Endodermal cell (in vitro differentiated cells): Measurements from ENCODE around the gene CACNB1. TPM values are rescaled to one million over a fixed set of nuclear protein-coding genes. Genes with fewer than 3 reads are reported as not detected.

Experiments used
- DNase-seq: peaks from one replicate; pipeline ENCODE4 v3.0.0-alpha.2; 2017
- H3K27ac ChIP-seq: 2 replicates; pipeline ENCODE4 v1.5.1; 2013; ENCODE audit warnings: mild to moderate bottlenecking, low read depth, low read length, moderate library complexity
- H3K27me3 ChIP-seq: 2 replicates; pipeline ENCODE4 v1.6.1; 2013; ENCODE audit warnings: mild to moderate bottlenecking, low read length, moderate library complexity; ENCODE audit not compliant: insufficient read depth, control insufficient read depth, poor library complexity, severe bottlenecking
- H3K36me3 ChIP-seq: 2 replicates; pipeline ENCODE4 v1.7.0; 2013; ENCODE audit warnings: mild to moderate bottlenecking, low read length, moderate library complexity; ENCODE audit not compliant: control insufficient read depth, insufficient read depth
- H3K4me1 ChIP-seq: one replicate; pipeline ENCODE4 v1.7.0; 2013; ENCODE audit warnings: low read length; ENCODE audit not compliant: control insufficient read depth, insufficient read depth
- H3K4me3 ChIP-seq: 2 replicates; pipeline ENCODE4 v1.5.1; 2013; ENCODE audit warnings: mild to moderate bottlenecking, low read length, moderate library complexity
- H3K9ac ChIP-seq: 2 replicates; pipeline ENCODE4 v1.6.1; 2013; ENCODE audit warnings: mild to moderate bottlenecking, low read length, moderate library complexity; ENCODE audit not compliant: poor library complexity, severe bottlenecking; ENCODE audit errors: extremely low read depth
- H3K9me3 ChIP-seq: 2 replicates; pipeline ENCODE4 v1.6.1; 2013; ENCODE audit warnings: mild to moderate bottlenecking, low read length, moderate library complexity; ENCODE audit not compliant: control insufficient read depth
- H3K27ac Mint-ChIP-seq: 2 replicates; pipeline ENCODE4 v1.8.0; 2020; ENCODE audit warnings: mixed read lengths
- H3K27me3 Mint-ChIP-seq: 2 replicates; pipeline ENCODE4 v1.8.0; 2021; ENCODE audit warnings: mild to moderate bottlenecking, mixed read lengths; ENCODE audit not compliant: insufficient read depth
- H3K36me3 Mint-ChIP-seq: 2 replicates; pipeline ENCODE4 v1.8.0; 2020; ENCODE audit warnings: low read depth, mixed read lengths
- H3K4me1 Mint-ChIP-seq: 2 replicates; pipeline ENCODE4 v1.8.0; 2020; ENCODE audit warnings: mixed read lengths
- H3K4me3 Mint-ChIP-seq: 2 replicates; pipeline ENCODE4 v1.8.0; 2020; ENCODE audit warnings: mild to moderate bottlenecking, moderate library complexity, mixed read lengths
- H3K9me3 Mint-ChIP-seq: 2 replicates; pipeline ENCODE4 v1.8.0; 2020; ENCODE audit warnings: mild to moderate bottlenecking, mixed read lengths
- WGBS, 2 experiments: methylation state at CpG; one replicate each; pipeline versions ENCODE4 v1.1.5 to v1.1.7; 2013; ENCODE audit warnings: missing lambda C conversion rate in 2 of 2, mixed read lengths in 1 of 2; ENCODE audit not compliant: insufficient coverage in 1 of 2, insufficient read length in 1 of 2; 5-methylcytosine and 5-hydroxymethylcytosine counted together
- total RNA-seq, 2 donors: library from RNA; stranded (reverse); fragmentation: NEBNext Ultra II Directional in 1 of 2; extraction: Animal tissue kit (Norgen Biotek cat#: 25700) in 1 of 2; gene quantifications; 2 replicates in 1 of 2; 3 replicates in 1 of 2; pipeline ENCODE4 v1.2.1, GENCODE V29; 2021
- TF ChIP-seq, protein P1 (sequence below): fragments of 200-600 bp; sonication (generic); conservative IDR thresholded peaks from 2 replicates; pipeline ENCODE4 v1.5.0; 2021; ENCODE audit warnings: antibody characterized with exemption, mild to moderate bottlenecking

Gene CACNB1
- total RNA-seq, 2 donors from 2014 or later = 12.2 to 13.2 TPM

DNA sequence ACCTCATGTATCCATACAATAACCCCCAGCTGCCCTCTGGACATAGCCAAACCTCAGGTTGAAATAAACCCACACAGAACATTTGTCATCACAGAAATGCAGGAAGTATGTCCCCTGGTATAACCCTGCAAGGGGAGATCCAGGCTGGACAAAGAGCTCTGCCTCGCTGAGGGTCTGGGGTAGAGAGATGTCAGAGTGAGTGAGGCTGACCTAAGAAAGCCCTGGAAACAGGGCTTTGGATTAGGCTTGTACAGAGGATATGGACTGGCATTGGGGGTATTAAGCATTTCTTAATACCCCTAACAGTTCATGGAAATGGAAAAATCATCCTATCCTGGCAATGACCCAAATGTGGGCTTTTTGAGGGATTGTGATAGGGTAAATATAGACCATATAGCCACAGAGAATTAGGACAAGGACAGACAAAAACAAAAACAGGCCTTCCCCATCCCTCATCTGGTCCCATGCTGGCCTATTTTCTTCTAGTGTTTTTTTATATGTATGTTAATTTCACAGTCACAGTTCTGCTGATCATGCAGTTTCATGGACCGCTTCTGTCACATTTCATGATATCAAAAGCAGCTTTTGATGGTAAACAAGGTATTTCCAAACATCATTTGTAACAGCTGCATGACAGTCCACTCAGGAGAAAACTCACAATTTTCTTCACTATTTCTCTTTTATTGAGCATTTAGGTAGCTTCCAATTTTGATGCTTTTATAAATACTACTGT lies 72.2 kb downstream of the CACNB1 start:
- H3K27me3 ChIP-seq = no peaks in the 10 kb centered on the region
- H3K9me3 Mint-ChIP-seq = no peaks in the 10 kb centered on the region
- no peak for DNase-seq
- no peaks in the 10 kb centered on the region for H3K36me3 Mint-ChIP-seq
- no peaks in the 10 kb centered on the region for H3K9me3 ChIP-seq
- H3K9ac ChIP-seq = no peak overlapping the region
- no peak overlapping the region for H3K27ac Mint-ChIP-seq
- no peaks in the 10 kb centered on the region for H3K36me3 ChIP-seq
- H3K4me1 ChIP-seq = no peaks in the 10 kb centered on the region
- H3K4me3 ChIP-seq = no peak overlapping the region
- WGBS, 2 experiments = 90 to 91% methylated on average over 2 of the region's 2 CpGs
- peaks cover 8% of the 10 kb centered on the region for H3K4me1 Mint-ChIP-seq
- no peaks in the 10 kb centered on the region for H3K27me3 Mint-ChIP-seq
- no peak overlapping the region for H3K4me3 Mint-ChIP-seq
- TF ChIP-seq, protein P1, sequence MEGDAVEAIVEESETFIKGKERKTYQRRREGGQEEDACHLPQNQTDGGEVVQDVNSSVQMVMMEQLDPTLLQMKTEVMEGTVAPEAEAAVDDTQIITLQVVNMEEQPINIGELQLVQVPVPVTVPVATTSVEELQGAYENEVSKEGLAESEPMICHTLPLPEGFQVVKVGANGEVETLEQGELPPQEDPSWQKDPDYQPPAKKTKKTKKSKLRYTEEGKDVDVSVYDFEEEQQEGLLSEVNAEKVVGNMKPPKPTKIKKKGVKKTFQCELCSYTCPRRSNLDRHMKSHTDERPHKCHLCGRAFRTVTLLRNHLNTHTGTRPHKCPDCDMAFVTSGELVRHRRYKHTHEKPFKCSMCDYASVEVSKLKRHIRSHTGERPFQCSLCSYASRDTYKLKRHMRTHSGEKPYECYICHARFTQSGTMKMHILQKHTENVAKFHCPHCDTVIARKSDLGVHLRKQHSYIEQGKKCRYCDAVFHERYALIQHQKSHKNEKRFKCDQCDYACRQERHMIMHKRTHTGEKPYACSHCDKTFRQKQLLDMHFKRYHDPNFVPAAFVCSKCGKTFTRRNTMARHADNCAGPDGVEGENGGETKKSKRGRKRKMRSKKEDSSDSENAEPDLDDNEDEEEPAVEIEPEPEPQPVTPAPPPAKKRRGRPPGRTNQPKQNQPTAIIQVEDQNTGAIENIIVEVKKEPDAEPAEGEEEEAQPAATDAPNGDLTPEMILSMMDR = no peak
- H3K27ac ChIP-seq = no peak overlapping the region

DNA sequence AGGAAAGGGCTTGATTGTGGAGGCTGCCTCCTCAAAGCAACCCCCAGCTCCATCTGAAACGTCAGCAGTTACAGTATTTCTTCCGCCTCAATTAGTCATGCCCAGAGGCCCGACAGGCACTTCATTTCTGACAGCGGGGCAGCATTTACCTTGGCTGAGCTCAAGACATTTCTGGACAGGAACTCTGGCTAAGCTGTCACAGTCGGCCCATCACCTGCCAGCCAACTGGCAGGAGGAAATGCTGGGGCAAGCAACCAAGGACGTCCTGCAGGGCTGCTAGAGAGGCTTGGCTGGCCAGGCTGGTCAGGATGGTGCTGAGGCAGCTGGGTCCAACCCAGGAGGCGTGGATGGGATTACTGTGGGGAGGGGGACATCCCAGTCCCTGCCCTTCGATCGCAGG lies 73.8 kb downstream of the CACNB1 start:
- no peaks in the 10 kb centered on the region for H3K9me3 ChIP-seq
- 89 to 94% methylated on average over 7 to 9 of the region's 9 CpGs for WGBS, 2 experiments

More for the DNA sequence above, 73.8 kb downstream of the CACNB1 start:
- Mint-ChIP-seq H3K27ac (no peak overlapping the region), H3K36me3 (no peaks in the 10 kb centered on the region), H3K27me3 (no peaks in the 10 kb centered on the region), H3K9me3 (no peaks in the 10 kb centered on the region), H3K4me3 (no peak overlapping the region), H3K4me1 (peaks cover 8% of the 10 kb centered on the region)
- H3K27ac ChIP-seq = no peak overlapping the region
- no peaks in the 10 kb centered on the region for H3K36me3 ChIP-seq
- TF ChIP-seq, protein P1 = no peak
- no peaks in the 10 kb centered on the region for H3K4me1 ChIP-seq
- H3K4me3 ChIP-seq = no peak overlapping the region
- no peak overlapping the region for H3K9ac ChIP-seq
- no peak for DNase-seq
- no peaks in the 10 kb centered on the region for H3K27me3 ChIP-seq

Other genes with a start within 250 kb of the CACNB1 start
- gene FBXO47, start 230.3 kb downstream of the CACNB1 start, total RNA-seq = not detected
- 1 to 10 TPM; 9.0 TPM for gene PLXDC1, start 46.0 kb downstream of the CACNB1 start, total RNA-seq
- gene ARL5C, start 31.5 kb downstream of the CACNB1 start, total RNA-seq = not detected
- gene RPL19, start 2.6 kb upstream of the CACNB1 start, total RNA-seq = 1,000 to 10,000 TPM; 1,782 to 1,829 TPM
- under 1 TPM; 0.35 to 0.46 TPM for gene STAC2, start 28.3 kb upstream of the CACNB1 start, total RNA-seq
- 10 to 100 TPM; 15.6 to 18.1 TPM for gene FBXL20, start 204.0 kb upstream of the CACNB1 start, total RNA-seq